H1 (cell line): ENCODE measurements around the gene RFX3. TPM values are rescaled to one million over a fixed set of nuclear protein-coding genes. Genes with fewer than 3 reads are reported as not detected.

ENCODE experiments used
- HDAC6 ChIP-seq: IDR thresholded peaks from one replicate; pipeline ENCODE4 v1.7.1; 2012; ENCODE audit warnings: low read depth, mild to moderate bottlenecking, inconsistent platforms, low read length, moderate library complexity
- POLR2A ChIP-seq, 2 experiments: IDR thresholded peaks; 1 replicate in 1 of 2; 2 replicates in 1 of 2; pipeline ENCODE4 v1.6.1; 2011; ENCODE audit warnings: low read depth in 2 of 2, low read length in 2 of 2, mild to moderate bottlenecking in 2 of 2; ENCODE audit errors: control extremely low read depth in 1 of 2
- POLR2AphosphoS5 ChIP-seq: IDR thresholded peaks from 2 replicates; pipeline ENCODE4 v1.6.1; 2011; ENCODE audit warnings: low read depth, low read length
- RAD21 ChIP-seq, 2 experiments: IDR thresholded peaks in 1 of 2; conservative IDR thresholded peaks in 1 of 2; 2 replicates each; pipeline ENCODE4 v1.6.1; 2011; ENCODE audit warnings: low read depth in 2 of 2, low read length in 2 of 2, improper control_type of control experiment in 1 of 2, inconsistent platforms in 1 of 2, mild to moderate bottlenecking in 1 of 2, moderate library complexity in 1 of 2
- SP1 ChIP-seq: IDR thresholded peaks from 2 replicates; pipeline ENCODE4 v1.6.1; 2011; ENCODE audit warnings: low read depth, low read length
- polyA plus RNA-seq, 7 experiments: library from polyadenylated mRNA; depleted of rRNA in 3 of 7; stranded (reverse) in 5 of 7; unstranded in 2 of 7; fragments of >200 nt in 5 of 7; fragments of 200-250 nt in 2 of 7; gene quantifications; 1 replicate in 5 of 7; 2 replicates in 1 of 7; 4 replicates in 1 of 7; pipeline versions ENCODE4 v1.2.1 to v1.2.3, GENCODE V29; 2011 to 2013; ENCODE audit warnings: missing spikeins in 2 of 7, mixed read lengths in 2 of 7
- total RNA-seq: library from RNA; stranded (reverse); fragmentation: NEBNext Ultra II Directional; extraction: Animal tissue kit (Norgen Biotek cat#: 25700); gene quantifications from 2 replicates; pipeline ENCODE4 v1.2.1, GENCODE V29; 2021

Gene RFX3
- total and polyA plus RNA-seq, 2 of the 8 experiments (the other 6 are each of a cell fraction or from before 2014, with no cell fraction given): 4.9 to 22.6 TPM

DNA sequence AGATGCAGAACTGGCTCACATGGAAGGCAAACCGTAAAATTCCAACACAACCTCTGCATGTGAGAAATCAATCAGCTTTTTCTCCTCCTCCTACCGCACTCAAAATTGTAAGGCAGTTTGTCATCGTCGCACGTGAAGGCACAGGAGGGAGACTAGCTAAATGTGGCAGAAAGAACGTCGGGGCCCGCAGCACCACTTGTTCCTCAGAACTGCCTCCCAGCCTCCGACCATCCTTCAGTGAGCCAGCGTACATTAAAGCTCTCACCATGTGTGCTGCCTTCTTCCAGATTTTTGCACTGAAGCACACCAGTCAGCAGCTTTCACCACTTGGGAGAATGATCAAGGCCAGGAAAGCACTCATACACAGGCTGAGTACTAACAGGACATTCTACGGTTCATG lies 105.9 kb downstream of the RFX3 start (continued):
- no peak for TF ChIP-seq RAD21 (IDR thresholded peaks at IDR 0.05 in 1 of 2, conservative IDR thresholded peaks at IDR 0.05 in 1 of 2; ENCODE audit: low read depth in 2 of 2, low read length in 2 of 2)
- TF ChIP-seq HDAC6: no peak
- no peak for TF ChIP-seq SP1
- no peak for TF ChIP-seq POLR2A (IDR thresholded peaks at IDR 0.05; ENCODE audit: control extremely low read depth in 1 of 2, low read depth in 2 of 2, low read length in 2 of 2)
- TF ChIP-seq POLR2AphosphoS5: no peak
